GM19455 (cell line): ENCODE measurements around the gene YBX2.

Source experiments
- ATAC-seq: cut with Tn5 transposase; IDR thresholded peaks from one replicate; pipeline ENCODE4 v1.9.1; 2021; ENCODE audit not compliant: unreplicated experiment

The YBX2 gene

GRCh38 chr17:7266784-7267183 lies 27.7 kb downstream of the YBX2 start:
- ATAC-seq, result no peak

- no peak for ATAC-seq
These were observed 30.7 kb downstream of the YBX2 start for GRCh38 chr17:7263801-7264078.

GRCh38 chr17:7262935-7263800 lies 31.3 kb downstream of the YBX2 start:
- ATAC-seq, result no peak

- ATAC-seq, result no peak
These were observed 32.1 kb downstream of the YBX2 start, which contains the start of gene CLDN7 for GRCh38 chr17:7262192-7262934. Gene CLDN7 (minus strand): TSS chr17:7262478. CDS start chr17:7262043, 435 bp downstream.

GRCh38 chr17:7261379-7262191 lies 32.9 kb downstream of the YBX2 start:
- ATAC-seq, result no peak

- no peak for ATAC-seq
These were observed 33.6 kb downstream of the YBX2 start for GRCh38 chr17:7260651-7261378.

- ATAC-seq, result no peak
These were observed 34.3 kb downstream of the YBX2 start for GRCh38 chr17:7260151-7260550.

GRCh38 chr17:7259555-7259889 lies 34.9 kb downstream of the YBX2 start:
- no peak for ATAC-seq

GRCh38 chr17:7258731-7259554 lies 35.5 kb downstream of the YBX2 start:
- ATAC-seq, result no peak

GRCh38 chr17:7256766-7257456 lies 37.5 kb downstream of the YBX2 start:
- ATAC-seq, result no peak

- no peak for ATAC-seq
These were observed 39.9 kb downstream of the YBX2 start for GRCh38 chr17:7254511-7254910.

GRCh38 chr17:7253082-7253481 lies 41.4 kb downstream of the YBX2 start:
- ATAC-seq, result no peak

- ATAC-seq, result peak; percentile 40
These were observed 42.0 kb downstream of the YBX2 start, which contains the start of gene ELP5 for GRCh38 chr17:7252176-7253043. Gene ELP5 (plus strand): TSS chr17:7252215. CDS start chr17:7252551, 336 bp downstream.

GRCh38 chr17:7251661-7252175 lies 42.7 kb downstream of the YBX2 start, which contains the start of gene CTDNEP1:
Gene CTDNEP1 (minus strand): TSS chr17:7251734. CDS start chr17:7251296, 438 bp downstream.
- peak; percentile 86 for ATAC-seq

GRCh38 chr17:7250695-7251627 lies 43.5 kb downstream of the YBX2 start:
- no peak for ATAC-seq

- no peak for ATAC-seq
These were observed 44.6 kb downstream of the YBX2 start for GRCh38 chr17:7249830-7250229.

GRCh38 chr17:7249214-7249613 lies 45.2 kb downstream of the YBX2 start:
- ATAC-seq, result no peak
